ENCODE results near the gene ZDHHC19.

GRCh38 chr3:196186651-196187573, 24.3 kb downstream of the ZDHHC19 start:
- no peak for TF ChIP-seq EZH2 (IDR thresholded peaks at IDR 0.05; ENCODE audit: insufficient read depth, poor library complexity, severe bottlenecking)
- no peak for TF ChIP-seq EZH2phosphoT487 (IDR thresholded peaks at IDR 0.05; ENCODE audit: insufficient read depth, low read depth)

Data from GM23248 (cell line).